ENCODE results near the gene ATG9A. TPM values are rescaled to one million over a fixed set of nuclear protein-coding genes. Genes with fewer than 3 reads are reported as not detected.
A peak's percentile ranks its signal among the peaks of the same experiment; 100 is the strongest.

The ATG9A gene
- total and polyA plus RNA-seq, 9 of the 15 experiments (the other 6 are each of a cell fraction or from before 2014, with no cell fraction given): 0.25 to 65.6 (median 23.4) TPM

DNA sequence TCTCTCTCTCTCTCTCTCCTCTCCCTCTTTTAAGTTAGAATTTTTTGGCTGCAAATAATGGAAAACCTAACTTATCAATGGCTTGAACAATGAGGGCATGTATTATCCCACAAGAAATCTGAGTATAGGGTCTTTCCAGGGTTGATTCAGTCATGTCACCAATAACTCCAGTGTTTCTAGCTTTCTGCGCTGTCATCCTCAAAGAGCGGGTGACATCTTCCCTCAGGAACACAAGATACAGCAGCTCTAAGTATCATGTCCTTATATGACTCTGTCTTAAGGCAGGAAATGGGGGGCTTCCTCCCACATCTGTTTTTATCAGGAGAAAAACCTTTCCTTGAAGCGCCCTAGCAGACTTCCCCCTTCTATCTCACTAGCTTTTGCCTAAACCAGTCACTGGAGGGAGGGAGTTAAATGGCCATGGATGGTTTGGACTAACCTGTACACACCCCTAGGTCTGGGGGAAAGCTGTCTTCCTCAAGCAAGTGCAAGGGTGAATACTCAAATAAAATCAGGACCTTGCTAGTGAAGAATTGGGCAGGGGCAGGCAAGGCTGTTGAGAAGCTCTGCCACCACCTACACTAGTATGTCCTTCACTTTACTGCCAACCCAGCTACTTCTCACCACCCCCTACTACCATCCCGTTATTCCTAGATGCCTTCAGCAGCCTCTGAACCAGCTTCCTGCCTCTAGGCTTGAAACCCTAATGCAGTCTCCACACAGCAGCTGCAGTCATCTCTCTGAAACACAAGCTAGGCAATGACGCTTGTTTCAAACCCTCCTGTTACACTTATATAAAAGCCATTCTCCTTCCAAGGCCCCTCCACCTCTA is 31.8 kb upstream of the ATG9A start (continued):
- no peak for TF ChIP-seq HDAC8 (tag; IDR thresholded peaks at IDR 0.05)
- TF ChIP-seq, protein P1, sequence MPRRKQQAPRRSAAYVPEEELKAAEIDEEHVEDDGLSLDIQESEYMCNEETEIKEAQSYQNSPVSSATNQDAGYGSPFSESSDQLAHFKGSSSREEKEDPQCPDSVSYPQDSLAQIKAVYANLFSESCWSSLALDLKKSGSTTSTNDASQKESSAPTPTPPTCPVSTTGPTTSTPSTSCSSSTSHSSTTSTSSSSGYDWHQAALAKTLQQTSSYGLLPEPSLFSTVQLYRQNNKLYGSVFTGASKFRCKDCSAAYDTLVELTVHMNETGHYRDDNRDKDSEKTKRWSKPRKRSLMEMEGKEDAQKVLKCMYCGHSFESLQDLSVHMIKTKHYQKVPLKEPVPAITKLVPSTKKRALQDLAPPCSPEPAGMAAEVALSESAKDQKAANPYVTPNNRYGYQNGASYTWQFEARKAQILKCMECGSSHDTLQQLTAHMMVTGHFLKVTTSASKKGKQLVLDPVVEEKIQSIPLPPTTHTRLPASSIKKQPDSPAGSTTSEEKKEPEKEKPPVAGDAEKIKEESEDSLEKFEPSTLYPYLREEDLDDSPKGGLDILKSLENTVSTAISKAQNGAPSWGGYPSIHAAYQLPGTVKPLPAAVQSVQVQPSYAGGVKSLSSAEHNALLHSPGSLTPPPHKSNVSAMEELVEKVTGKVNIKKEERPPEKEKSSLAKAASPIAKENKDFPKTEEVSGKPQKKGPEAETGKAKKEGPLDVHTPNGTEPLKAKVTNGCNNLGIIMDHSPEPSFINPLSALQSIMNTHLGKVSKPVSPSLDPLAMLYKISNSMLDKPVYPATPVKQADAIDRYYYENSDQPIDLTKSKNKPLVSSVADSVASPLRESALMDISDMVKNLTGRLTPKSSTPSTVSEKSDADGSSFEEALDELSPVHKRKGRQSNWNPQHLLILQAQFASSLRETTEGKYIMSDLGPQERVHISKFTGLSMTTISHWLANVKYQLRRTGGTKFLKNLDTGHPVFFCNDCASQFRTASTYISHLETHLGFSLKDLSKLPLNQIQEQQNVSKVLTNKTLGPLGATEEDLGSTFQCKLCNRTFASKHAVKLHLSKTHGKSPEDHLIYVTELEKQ (CRISPR knock-in tag; IDR thresholded peaks at IDR 0.05): no peak
- TF ChIP-seq ZFPM2 (CRISPR knock-in tag; IDR thresholded peaks at IDR 0.05): no peak
- TF ChIP-seq, protein P2, sequence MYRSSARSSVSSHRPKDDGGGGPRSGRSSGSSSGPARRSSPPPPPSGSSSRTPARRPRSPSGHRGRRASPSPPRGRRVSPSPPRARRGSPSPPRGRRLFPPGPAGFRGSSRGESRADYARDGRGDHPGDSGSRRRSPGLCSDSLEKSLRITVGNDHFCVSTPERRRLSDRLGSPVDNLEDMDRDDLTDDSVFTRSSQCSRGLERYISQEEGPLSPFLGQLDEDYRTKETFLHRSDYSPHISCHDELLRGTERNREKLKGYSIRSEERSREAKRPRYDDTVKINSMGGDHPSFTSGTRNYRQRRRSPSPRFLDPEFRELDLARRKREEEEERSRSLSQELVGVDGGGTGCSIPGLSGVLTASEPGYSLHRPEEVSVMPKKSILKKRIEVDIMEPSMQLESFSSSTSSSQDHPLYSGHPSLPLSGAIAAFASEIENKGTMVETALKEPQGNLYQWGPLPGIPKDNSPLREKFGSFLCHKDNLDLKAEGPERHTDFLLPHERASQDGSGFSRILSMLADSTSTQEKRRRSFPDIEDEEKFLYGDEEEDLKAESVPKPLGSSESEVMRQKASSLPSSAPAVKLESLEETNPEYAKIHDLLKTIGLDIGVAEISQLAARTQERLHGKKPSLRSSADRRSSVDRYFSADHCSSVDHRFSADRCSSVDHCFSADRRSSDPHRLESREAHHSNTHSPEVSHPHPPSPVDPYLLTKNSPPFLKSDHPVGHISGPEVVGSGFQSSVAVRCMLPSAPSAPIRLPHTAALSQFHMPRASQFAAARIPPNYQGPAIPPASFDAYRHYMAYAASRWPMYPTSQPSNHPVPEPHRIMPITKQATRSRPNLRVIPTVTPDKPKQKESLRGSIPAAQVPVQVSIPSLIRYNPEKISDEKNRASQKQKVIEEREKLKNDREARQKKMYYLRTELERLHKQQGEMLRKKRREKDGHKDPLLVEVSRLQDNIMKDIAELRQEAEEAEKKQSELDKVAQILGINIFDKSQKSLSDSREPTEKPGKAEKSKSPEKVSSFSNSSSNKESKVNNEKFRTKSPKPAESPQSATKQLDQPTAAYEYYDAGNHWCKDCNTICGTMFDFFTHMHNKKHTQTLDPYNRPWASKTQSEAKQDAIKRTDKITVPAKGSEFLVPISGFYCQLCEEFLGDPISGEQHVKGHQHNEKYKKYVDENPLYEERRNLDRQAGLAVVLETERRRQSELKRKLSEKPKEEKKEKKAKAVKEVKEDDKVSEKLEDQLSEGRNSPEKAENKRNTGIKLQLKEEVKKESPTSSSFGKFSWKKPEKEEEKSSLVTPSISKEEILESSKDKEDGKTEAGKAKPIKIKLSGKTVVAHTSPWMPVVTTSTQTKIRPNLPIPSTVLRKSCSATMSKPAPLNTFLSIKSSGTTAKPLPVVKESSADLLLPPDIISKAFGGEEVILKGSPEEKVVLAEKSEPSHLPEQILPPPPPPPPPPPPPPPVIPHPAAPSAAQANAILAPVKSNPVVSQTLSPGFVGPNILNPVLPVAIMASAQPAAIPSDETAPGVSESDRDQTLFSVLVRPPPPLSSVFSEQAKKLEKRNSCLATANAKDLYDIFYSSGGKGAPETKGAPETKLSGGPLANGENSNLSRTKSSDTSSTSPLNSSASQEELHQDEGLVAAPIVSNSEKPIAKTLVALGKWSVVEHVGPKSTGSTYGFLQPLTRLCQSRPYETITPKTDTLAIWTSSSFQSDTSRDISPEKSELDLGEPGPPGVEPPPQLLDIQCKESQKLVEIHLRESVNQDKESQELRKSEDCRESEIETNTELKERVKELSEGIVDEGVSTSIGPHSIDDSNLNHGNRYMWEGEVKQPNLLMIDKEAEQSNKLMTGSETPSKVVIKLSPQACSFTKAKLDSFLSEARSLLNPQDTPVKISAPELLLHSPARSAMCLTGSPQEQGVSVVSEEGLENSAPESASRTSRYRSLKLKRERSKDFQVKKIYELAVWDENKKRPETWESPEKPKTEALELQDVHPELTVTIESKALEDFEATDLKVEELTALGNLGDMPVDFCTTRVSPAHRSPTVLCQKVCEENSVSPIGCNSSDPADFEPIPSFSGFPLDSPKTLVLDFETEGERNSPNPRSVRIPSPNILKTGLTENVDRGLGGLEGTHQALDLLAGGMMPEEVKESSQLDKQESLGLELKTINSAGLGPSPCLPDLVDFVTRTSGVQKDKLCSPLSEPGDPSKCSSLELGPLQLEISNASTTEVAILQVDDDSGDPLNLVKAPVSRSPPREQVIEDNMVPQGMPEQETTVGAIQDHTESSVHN (IDR thresholded peaks at IDR 0.05; ENCODE audit: borderline replicate concordance in 1 of 2, low read depth in 1 of 2): no peak
- no peak for TF ChIP-seq NFIX (CRISPR knock-in tag; IDR thresholded peaks at IDR 0.05; ENCODE audit: low read depth)
- TF ChIP-seq BACH1 (tag; IDR thresholded peaks at IDR 0.05): no peak
- no peak for TF ChIP-seq SMAD3 (CRISPR knock-in tag; conservative IDR thresholded peaks at IDR 0.05)
- no peak for TF ChIP-seq ZNF354B (CRISPR knock-in tag; IDR thresholded peaks at IDR 0.05)
- TF ChIP-seq CREM (IDR thresholded peaks at IDR 0.05; ENCODE audit: low read depth): no peak
- TF ChIP-seq, protein P3, sequence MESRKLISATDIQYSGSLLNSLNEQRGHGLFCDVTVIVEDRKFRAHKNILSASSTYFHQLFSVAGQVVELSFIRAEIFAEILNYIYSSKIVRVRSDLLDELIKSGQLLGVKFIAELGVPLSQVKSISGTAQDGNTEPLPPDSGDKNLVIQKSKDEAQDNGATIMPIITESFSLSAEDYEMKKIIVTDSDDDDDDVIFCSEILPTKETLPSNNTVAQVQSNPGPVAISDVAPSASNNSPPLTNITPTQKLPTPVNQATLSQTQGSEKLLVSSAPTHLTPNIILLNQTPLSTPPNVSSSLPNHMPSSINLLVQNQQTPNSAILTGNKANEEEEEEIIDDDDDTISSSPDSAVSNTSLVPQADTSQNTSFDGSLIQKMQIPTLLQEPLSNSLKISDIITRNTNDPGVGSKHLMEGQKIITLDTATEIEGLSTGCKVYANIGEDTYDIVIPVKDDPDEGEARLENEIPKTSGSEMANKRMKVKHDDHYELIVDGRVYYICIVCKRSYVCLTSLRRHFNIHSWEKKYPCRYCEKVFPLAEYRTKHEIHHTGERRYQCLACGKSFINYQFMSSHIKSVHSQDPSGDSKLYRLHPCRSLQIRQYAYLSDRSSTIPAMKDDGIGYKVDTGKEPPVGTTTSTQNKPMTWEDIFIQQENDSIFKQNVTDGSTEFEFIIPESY (CRISPR knock-in tag; IDR thresholded peaks at IDR 0.05): no peak
- TF ChIP-seq CC2D1A (IDR thresholded peaks at IDR 0.05): no peak
- peak; percentile 50 for TF ChIP-seq ZNF316 (IDR thresholded peaks at IDR 0.05)
- no peak for TF ChIP-seq HDGF (IDR thresholded peaks at IDR 0.05)
- TF ChIP-seq KAT7 (CRISPR knock-in tag; IDR thresholded peaks at IDR 0.05; ENCODE audit: borderline replicate concordance): no peak
- no peak for TF ChIP-seq NR2F6 (CRISPR knock-in tag; IDR thresholded peaks at IDR 0.05)
